Mucosa of descending colon (tissue), 3 donors: ENCODE measurements around the gene GNE. TPM values are rescaled to one million over a fixed set of nuclear protein-coding genes. Genes with fewer than 3 reads are reported as not detected.
"Not testable (repeated sequence)": the region's sequence is repeated elsewhere in the genome, so short reads cannot be mapped to it uniquely, and the experiment has no call there.

Experiments
- ATAC-seq: fragments of 200-7000 bp; cut with Tn5 transposase; one replicate; pipeline ENCODE4 v1.9.1; 2020; ENCODE audit warnings: mild to moderate bottlenecking, moderate library complexity
- DNase-seq, 3 donors: peaks; one replicate each; pipeline ENCODE4 v3.0.0-alpha.2; 2020
- H3K36me3 ChIP-seq: fragments of 200-600 bp; one replicate; pipeline ENCODE4 v1.8.0; 2021; ENCODE audit warnings: low read depth, mild to moderate bottlenecking
- H3K4me1 ChIP-seq: fragments of 200-600 bp; one replicate; pipeline ENCODE4 v1.8.0; 2021; ENCODE audit warnings: low read depth, mild to moderate bottlenecking
- H3K4me3 ChIP-seq: fragments of 200-600 bp; one replicate; pipeline ENCODE4 v1.8.0; 2021; ENCODE audit warnings: mild to moderate bottlenecking
- H3K9me3 ChIP-seq: fragments of 200-600 bp; one replicate; pipeline ENCODE4 v1.8.0; 2021; ENCODE audit warnings: mild to moderate bottlenecking
- CTCF ChIP-seq: fragments of 200-600 bp; IDR thresholded peaks from one replicate; pipeline ENCODE4 v1.8.0; 2022; ENCODE audit warnings: antibody characterized with exemption, mild to moderate bottlenecking
- intact Hi-C, 2 donors: fragments of 100-400 bp; cut with DNase I in 1 of 2; cut with micrococcal nuclease in 1 of 2; formaldehyde crosslinking; loops; one replicate each; pipeline versions ENCODE4 v1.11.0 to v1.11.1; 2022; cut with DNase I, micrococcal nuclease
- total RNA-seq, 3 donors: library from RNA; stranded (reverse); fragmentation: NEBNext Ultra II Directional in 2 of 3; extraction: Animal tissue kit (Norgen Biotek cat#: 25700) in 2 of 3; gene quantifications; one replicate each; pipeline versions ENCODE4 v1.2.1 to v1.2.4, GENCODE V29; 2021 to 2023
- donor health status: DM: no; HTN: no; CAD: no; lungs with moderate emphysema.
- donor health status: DM: no; HTN: no; CAD: no.
- donor health status: DM: no; HTN: yes; CAD: no.

Gene GNE
- total RNA-seq, 3 donors from 2014 or later, result 56.6 to 107 (median 93.0) TPM

- no peak for ATAC-seq
Observed at GRCh38 chr9:36297798-36298197, 39.5 kb upstream of the GNE start.

GRCh38 chr9:36294996-36295395 lies 36.7 kb upstream of the GNE start:
- DNase-seq, H3K4me3 ChIP-seq, intact Hi-C loops, ATAC-seq, H3K9me3 ChIP-seq, H3K4me1 ChIP-seq, H3K36me3 ChIP-seq: not testable (repeated sequence)

More at GRCh38 chr9:36297798-36298197, 39.5 kb upstream of the GNE start:
- no peak for DNase-seq
- TF ChIP-seq CTCF, result no peak
- no peaks in the 10 kb centered on the region for H3K9me3 ChIP-seq
- H3K36me3 ChIP-seq, result no peaks in the 10 kb centered on the region
- no peak overlapping the region for H3K4me3 ChIP-seq
- intact Hi-C loops, result loop anchor here in 1 of 2 donors (2.0 kb wide), 1 partner anchor 21 kb away; no protein-coding TSS in a partner anchor
- peaks cover 4% of the 10 kb centered on the region for H3K4me1 ChIP-seq

GRCh38 chr9:36293918-36294317 lies 35.7 kb upstream of the GNE start:
- no peak for DNase-seq
- Histone ChIP-seq H3K4me3 (no peak overlapping the region), H3K36me3 (no peaks in the 10 kb centered on the region), H3K9me3 (no peaks in the 10 kb centered on the region), H3K4me1 (peaks cover 4% of the 10 kb centered on the region)
- intact Hi-C loops, result no loop called here
- no peak for TF ChIP-seq CTCF
- no peak for ATAC-seq

- no peak for TF ChIP-seq CTCF
Observed at GRCh38 chr9:36293171-36293570, 34.9 kb upstream of the GNE start.

GRCh38 chr9:36292641-36293040 lies 34.4 kb upstream of the GNE start:
- no peak for TF ChIP-seq CTCF
- ATAC-seq (no peak), DNase-seq (no peak)
- peaks cover 4% of the 10 kb centered on the region for H3K4me1 ChIP-seq
- H3K9me3 ChIP-seq, result no peaks in the 10 kb centered on the region
- H3K4me3 ChIP-seq, result no peak overlapping the region
- H3K36me3 ChIP-seq, result no peaks in the 10 kb centered on the region
- intact Hi-C loops, result no loop called here

More at GRCh38 chr9:36293171-36293570, 34.9 kb upstream of the GNE start:
- H3K36me3 ChIP-seq, result no peaks in the 10 kb centered on the region
- no peaks in the 10 kb centered on the region for H3K9me3 ChIP-seq
- H3K4me1 ChIP-seq, result peaks cover 4% of the 10 kb centered on the region
- H3K4me3 ChIP-seq, result no peak overlapping the region
- no peak for DNase-seq
- intact Hi-C loops, result no loop called here
- ATAC-seq, result no peak

- TF ChIP-seq CTCF, result no peak
- Histone ChIP-seq H3K9me3 (no peaks in the 10 kb centered on the region), H3K4me3 (no peak overlapping the region), H3K36me3 (no peaks in the 10 kb centered on the region), H3K4me1 (peaks cover 3% of the 10 kb centered on the region)
- no peak for DNase-seq
- no peak for ATAC-seq
- intact Hi-C loops, result no loop called here
Observed at GRCh38 chr9:36290996-36291395, 32.7 kb upstream of the GNE start.
